ENCODE data around the gene PRPF18.

Gene PRPF18

DNA sequence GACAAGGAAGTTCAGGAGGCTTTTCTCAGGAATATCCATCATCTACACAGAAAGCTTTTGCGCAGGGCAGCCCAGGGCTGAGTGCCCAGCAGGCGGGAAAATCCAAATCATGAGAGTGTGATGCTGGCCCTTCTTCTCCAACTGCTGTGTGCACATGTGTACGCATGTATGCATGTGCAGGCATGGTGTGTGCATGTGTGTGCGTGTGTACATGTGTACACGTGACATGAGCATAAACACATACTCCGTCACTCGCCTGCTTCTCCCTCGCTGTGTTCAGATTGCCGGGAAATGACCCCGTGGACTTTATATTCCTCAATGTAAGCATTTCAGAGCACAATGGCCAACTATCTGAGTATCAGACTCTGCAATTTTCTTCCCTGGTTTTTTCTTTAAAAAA, 85.1 kb downstream of the PRPF18 start:
- DNase-seq: no peak

DNA sequence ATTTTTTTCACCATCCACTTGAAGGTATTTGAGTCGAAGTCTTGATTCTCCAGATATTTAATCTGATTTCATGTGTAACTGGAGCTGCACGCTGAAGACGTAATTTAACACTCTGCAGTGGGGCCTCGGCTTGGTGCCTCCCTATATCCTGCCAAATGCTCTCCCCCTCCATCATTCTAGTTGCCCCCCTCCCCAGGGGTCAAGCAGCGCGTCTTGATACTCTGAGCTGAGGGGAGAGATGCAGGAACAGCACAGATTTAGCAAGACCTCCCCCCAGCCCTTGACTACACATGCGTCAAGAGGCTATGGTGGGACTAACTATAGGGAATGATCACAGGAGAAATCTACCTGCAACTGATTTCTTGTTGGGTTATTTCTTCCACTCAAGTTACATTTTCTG, 85.8 kb downstream of the PRPF18 start:
- no peak for DNase-seq

DNA sequence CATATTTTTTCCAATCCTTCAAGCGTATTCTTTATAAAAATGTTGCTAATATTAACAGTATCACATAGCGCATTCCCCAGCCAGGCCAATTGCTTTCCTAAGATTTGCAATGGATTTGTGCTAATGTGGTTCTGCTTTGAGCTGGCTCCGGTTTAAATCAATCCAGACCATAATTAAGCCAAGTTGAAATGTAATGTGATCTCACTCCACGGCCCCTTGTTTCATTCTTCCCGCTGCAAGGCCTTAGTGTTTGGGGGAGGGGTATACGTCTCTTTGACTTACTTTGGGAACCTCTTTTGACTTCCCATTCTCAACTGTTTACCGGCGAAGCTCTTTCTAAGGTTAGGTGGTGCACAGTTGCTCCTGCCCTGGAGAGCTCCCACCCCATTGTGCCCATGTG, 86.4 kb downstream of the PRPF18 start:
- DNase-seq: no peak

DNA sequence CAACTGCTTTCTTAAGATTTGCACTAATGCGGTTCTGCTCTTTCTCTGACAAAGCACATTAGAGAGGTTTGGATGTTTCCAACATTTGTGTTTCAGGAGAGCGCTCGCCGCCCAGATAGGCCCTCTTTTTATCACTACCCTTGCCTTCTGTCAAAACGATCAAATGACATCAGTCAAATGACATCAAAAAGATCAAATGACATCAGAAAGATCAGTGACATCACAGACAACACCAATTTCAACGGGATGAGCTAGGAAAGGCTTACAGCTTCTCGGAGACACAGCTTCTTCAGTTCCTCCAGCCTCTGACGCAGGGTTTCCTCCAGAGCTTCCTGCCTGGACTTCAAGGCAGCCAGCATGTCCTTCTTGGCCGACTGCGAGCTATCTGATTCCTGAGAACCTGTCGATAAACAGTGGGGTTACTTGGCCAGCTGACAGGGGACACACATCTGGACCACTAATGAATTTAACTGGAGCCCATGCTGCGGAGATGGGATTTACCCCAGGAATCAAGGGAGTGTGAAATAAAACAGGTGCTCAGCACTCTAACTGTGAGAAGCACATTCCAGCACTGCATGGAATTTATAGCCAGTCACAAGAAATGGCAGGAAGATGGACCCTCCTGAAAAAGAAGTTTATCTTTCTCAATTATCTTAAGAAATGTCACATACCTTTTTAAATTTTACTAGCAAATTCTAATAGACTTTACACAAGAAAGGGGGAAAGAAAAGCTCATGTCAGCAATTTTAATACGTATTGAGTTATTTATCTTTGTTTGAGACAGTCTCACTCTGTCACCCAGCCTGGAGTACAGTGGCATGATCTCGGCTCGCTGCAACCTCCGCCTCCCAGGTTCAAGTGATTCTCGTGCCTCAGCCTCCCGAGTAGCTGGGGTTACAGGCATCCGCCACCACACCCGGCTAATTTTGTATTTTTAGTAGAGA, 88.2 kb downstream of the PRPF18 start:
- no peak for DNase-seq

DNA sequence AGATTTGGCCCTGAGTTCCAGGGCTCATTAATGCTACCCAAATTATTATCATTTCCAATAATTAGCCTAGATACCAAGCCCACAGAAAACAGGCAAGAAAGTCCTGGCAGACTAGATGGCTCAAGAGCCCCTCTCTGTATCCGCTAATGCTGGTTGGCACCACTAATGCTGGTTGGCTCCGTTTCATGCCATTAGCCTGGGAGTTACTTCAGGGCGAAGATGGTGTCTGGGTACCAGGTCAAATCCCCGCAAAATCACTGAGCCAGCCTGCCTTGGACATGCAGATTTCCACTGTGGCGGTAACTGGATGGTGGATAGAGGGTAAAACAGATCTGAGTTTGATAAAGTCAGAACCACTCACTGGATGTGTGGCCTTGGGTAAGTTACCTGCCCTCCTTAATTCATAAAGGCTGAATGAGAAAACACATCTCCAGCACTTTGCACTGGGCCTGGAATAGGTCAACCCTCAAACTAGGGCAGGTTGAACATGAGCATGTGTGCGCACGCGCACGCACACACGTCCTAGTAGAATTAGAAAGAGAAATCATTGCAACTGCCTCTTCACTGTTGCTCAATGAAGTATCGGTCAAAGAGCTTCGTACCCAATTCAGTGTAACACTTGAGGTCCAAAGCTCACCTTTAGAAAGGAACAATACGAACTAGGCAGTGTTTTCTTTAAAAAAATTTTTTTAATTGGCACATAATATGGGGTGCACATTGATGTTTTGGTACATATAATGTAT, 91.5 kb downstream of the PRPF18 start:
- no peak for DNase-seq
